K562 (cell line): Measurements from ENCODE around the gene HJV. TPM values are rescaled to one million over a fixed set of nuclear protein-coding genes. Genes with fewer than 3 reads are reported as not detected.

Experiments
- BCOR ChIP-seq: fragments of 450-650 bp; IDR thresholded peaks from 2 replicates; pipeline ENCODE4 v1.6.1; 2016
- MIER1 ChIP-seq: fragments of 450-650 bp; IDR thresholded peaks from 2 replicates; pipeline ENCODE4 v1.6.1; 2016; ENCODE audit warnings: antibody characterized with exemption, mild to moderate bottlenecking, low read depth
- POLR2A ChIP-seq: fragments of 450-650 bp; conservative IDR thresholded peaks from 2 replicates; pipeline ENCODE4 v1.6.1; 2016
- PTBP1 ChIP-seq: fragments of 200-400 bp; formaldehyde crosslinking; IDR thresholded peaks from 2 replicates; pipeline ENCODE4 v1.6.1; 2017; ENCODE audit warnings: low read depth, low read length
- RERE ChIP-seq: sonication (generic); formaldehyde crosslinking; IDR thresholded peaks from 2 replicates; pipeline ENCODE4 v1.8.0; 2023; ENCODE audit warnings: missing genetic modification reagents, mild to moderate bottlenecking, borderline replicate concordance
- SAFB ChIP-seq: fragments of 200-400 bp; formaldehyde crosslinking; IDR thresholded peaks from 2 replicates; pipeline ENCODE4 v1.6.1; 2017; ENCODE audit warnings: low read depth, low read length, borderline replicate concordance
- ZBTB34 ChIP-seq: fragments of 250-450 bp; sonication (Bioruptor Pico); IDR thresholded peaks from 2 replicates; pipeline ENCODE4 v1.8.0; 2021; ENCODE audit warnings: mild to moderate bottlenecking, moderate library complexity
- ZNF398 ChIP-seq: fragments of 250-450 bp; sonication (Bioruptor Pico); IDR thresholded peaks from 2 replicates; pipeline ENCODE4 v1.8.0; 2021; ENCODE audit warnings: moderate library complexity, mild to moderate bottlenecking, inconsistent platforms
- ZNF407 ChIP-seq: fragments of 450-650 bp; IDR thresholded peaks from 2 replicates; pipeline ENCODE4 v1.6.1; 2016; ENCODE audit warnings: low read depth
- polyA plus RNA-seq, 8 experiments: library from polyadenylated mRNA; depleted of rRNA in 4 of 8; stranded (reverse) in 5 of 8; unstranded in 3 of 8; fragments of >200 nt; fragmentation: Nextera tagmentation in 2 of 8; fragmentation: Illumina TruSeq in 1 of 8; extraction: Ambion mirVana in 2 of 8; extraction: Trizol in 1 of 8; gene quantifications; 2 replicates each; pipeline versions ENCODE4 v1.2.1 to v1.2.3, GENCODE V29; 2011 to 2014; ENCODE audit warnings: inconsistent platforms in 1 of 8, missing spikeins in 1 of 8
- total RNA-seq, 7 experiments: library from RNA; depleted of rRNA in 6 of 7; stranded (reverse); fragments of >200 nt in 6 of 7; fragmentation: Illumina TruSeq in 2 of 7; extraction: Trizol in 2 of 7; gene quantifications; 2 replicates each; pipeline versions ENCODE4 v1.2.1 to v1.2.3, GENCODE V29; 2011 to 2021; ENCODE audit warnings: low replicate concordance in 1 of 7

HJV gene
- total and polyA plus RNA-seq, 9 of the 15 experiments (the other 6 are each of a cell fraction or from before 2014, with no cell fraction given), result 1.0 to 6.6 (median 2.4) TPM

GRCh38 chr1:146032631-146033219, 11.2 kb upstream of the HJV start (continued):
- TF ChIP-seq MIER1, result no peak
- no peak for TF ChIP-seq POLR2A
- no peak for TF ChIP-seq ZNF407
- no peak for TF ChIP-seq SAFB
- no peak for TF ChIP-seq ZNF398
- 0 out of 2 replicates have a peak, but pooled peaks have one; percentile 11 for TF ChIP-seq BCOR
- no peak for TF ChIP-seq PTBP1
- no peak for TF ChIP-seq RERE
- TF ChIP-seq ZBTB34 (CRISPR knock-in tag), result no peak
